HepG2 (cell line): Measurements from ENCODE around the gene SFRP4. TPM values are rescaled to one million over a fixed set of nuclear protein-coding genes. Genes with fewer than 3 reads are reported as not detected.
A peak's percentile ranks its signal among the peaks of the same experiment; 100 is the strongest.

Experiments
- ATF4 ChIP-seq, 2 experiments: fragments of 450-650 bp in 1 of 2; sonication (generic) in 1 of 2; formaldehyde crosslinking; IDR thresholded peaks; 2 replicates each; pipeline versions ENCODE4 v1.5.0 to v1.8.0; 2020 to 2022; ENCODE audit warnings: mild to moderate bottlenecking in 1 of 2, missing genetic modification reagents in 1 of 2
- FOXC1 ChIP-seq: sonication (generic); formaldehyde crosslinking; IDR thresholded peaks from 2 replicates; pipeline ENCODE4 v1.8.0; 2022; ENCODE audit warnings: mild to moderate bottlenecking, missing genetic modification reagents, borderline replicate concordance
- FOXM1 ChIP-seq: sonication (generic); formaldehyde crosslinking; IDR thresholded peaks from 2 replicates; pipeline ENCODE4 v1.5.0; 2020; ENCODE audit warnings: missing genetic modification reagents
- GRHL1 ChIP-seq: sonication (generic); formaldehyde crosslinking; conservative IDR thresholded peaks from 2 replicates; pipeline ENCODE4 v1.8.0; 2022; ENCODE audit warnings: missing genetic modification reagents
- IRF9 ChIP-seq: sonication (generic); formaldehyde crosslinking; IDR thresholded peaks from 2 replicates; pipeline ENCODE4 v1.8.0; 2022; ENCODE audit warnings: missing genetic modification reagents, mild to moderate bottlenecking, borderline replicate concordance
- NFKBIZ ChIP-seq: IDR thresholded peaks from 2 replicates; pipeline ENCODE4 v1.6.1; 2018; ENCODE audit warnings: missing genetic modification reagents, missing compliant biosample characterization
- PRDM15 ChIP-seq: sonication (generic); formaldehyde crosslinking; IDR thresholded peaks from 2 replicates; pipeline ENCODE4 v1.4.0; 2020; ENCODE audit warnings: missing genetic modification reagents
- THAP9 ChIP-seq: sonication (generic); formaldehyde crosslinking; IDR thresholded peaks from 2 replicates; pipeline ENCODE4; 2020; ENCODE audit warnings: missing genetic modification reagents, mild to moderate bottlenecking, borderline replicate concordance
- TIGD3 ChIP-seq: sonication (generic); formaldehyde crosslinking; IDR thresholded peaks from 2 replicates; pipeline ENCODE4 v1.5.1; 2020; ENCODE audit warnings: mild to moderate bottlenecking, missing genetic modification reagents, borderline replicate concordance
- ZBTB1 ChIP-seq: sonication (generic); formaldehyde crosslinking; IDR thresholded peaks from 2 replicates; pipeline ENCODE4 v1.4.0; 2020; ENCODE audit warnings: missing genetic modification reagents, borderline replicate concordance
- ZBTB21 ChIP-seq: sonication (generic); formaldehyde crosslinking; IDR thresholded peaks from 2 replicates; pipeline ENCODE4 v1.4.0; 2020; ENCODE audit warnings: missing genetic modification reagents
- ZNF335 ChIP-seq: sonication (generic); formaldehyde crosslinking; IDR thresholded peaks from 2 replicates; pipeline ENCODE4 v1.4.0; 2020; ENCODE audit warnings: missing genetic modification reagents
- ZNF382 ChIP-seq: sonication (generic); formaldehyde crosslinking; IDR thresholded peaks from 2 replicates; pipeline ENCODE4 v1.5.0; 2020; ENCODE audit warnings: missing genetic modification reagents, mild to moderate bottlenecking, borderline replicate concordance
- ZNF451 ChIP-seq: sonication (generic); formaldehyde crosslinking; IDR thresholded peaks from 2 replicates; pipeline ENCODE4 v1.5.0; 2020; ENCODE audit warnings: mild to moderate bottlenecking, missing genetic modification reagents
- ZNF619 ChIP-seq: sonication (generic); formaldehyde crosslinking; IDR thresholded peaks from 2 replicates; pipeline ENCODE4 v1.4.0; 2020; ENCODE audit warnings: mild to moderate bottlenecking, missing genetic modification reagents
- polyA plus RNA-seq, 8 experiments: library from polyadenylated mRNA; depleted of rRNA in 3 of 8; stranded (reverse) in 7 of 8; unstranded in 1 of 8; fragments of >200 nt; fragmentation: Illumina TruSeq in 4 of 8; extraction: Trizol in 4 of 8; gene quantifications; 2 replicates each; pipeline versions ENCODE4 v1.2.1 to v1.2.3, GENCODE V29; 2011 to 2016; ENCODE audit warnings: low read depth in 4 of 8, missing spikeins in 1 of 8, mixed read lengths in 1 of 8; ENCODE audit not compliant: insufficient read depth in 1 of 8
- total RNA-seq, 5 experiments: library from RNA; depleted of rRNA; stranded (reverse); fragments of >200 nt; fragmentation: Illumina TruSeq; extraction: Trizol; gene quantifications; 2 replicates each; pipeline ENCODE4 v1.2.3, GENCODE V29; 2016; ENCODE audit warnings: low read depth in 1 of 5

Gene SFRP4
- total and polyA plus RNA-seq, 2 of the 13 experiments (the other 11 are each of a cell fraction or from before 2014, with no cell fraction given) = 0.96 to 1.8 TPM

GRCh38 chr7:37920849-37921805 is 4.5 kb upstream of the SFRP4 start (continued):
- TF ChIP-seq GRHL1 (CRISPR knock-in tag) (no peak), ZBTB1 (CRISPR knock-in tag) (no peak), FOXM1 (CRISPR knock-in tag) (no peak), IRF9 (CRISPR knock-in tag) (0 out of 2 replicates have a peak, but pooled peaks have one; percentile 16), ZNF335 (no peak), ZNF451 (CRISPR knock-in tag) (no peak), TIGD3 (CRISPR knock-in tag) (no peak), FOXC1 (CRISPR knock-in tag) (no peak), ATF4 (CRISPR knock-in tag; IDR thresholded peaks at IDR 0.05) (no peak), NFKBIZ (no peak), ZNF382 (no peak), THAP9 (no peak), ZBTB21 (no peak), PRDM15 (0 out of 2 replicates have a peak, but pooled peaks have one; percentile 46), ZNF619 (no peak; the same call in 1 of the 2 replicates)
